ENCODE results near the gene DEPP1.

GRCh38 chr10:44959247-44960087 is 19.1 kb downstream of the DEPP1 start, which contains the start of gene RASSF4:
- no peak for TF ChIP-seq CTCF (conservative IDR thresholded peaks at IDR 0.05; ENCODE audit: low read depth in 2 of 2)
- TF ChIP-seq REST (IDR thresholded peaks at IDR 0.05; ENCODE audit: unreplicated experiment), result no peak
- TF ChIP-seq EZH2 (IDR thresholded peaks at IDR 0.05; ENCODE audit: low read depth, unreplicated experiment), result no peak
- TF ChIP-seq POLR2AphosphoS5 (IDR thresholded peaks at IDR 0.05; ENCODE audit: low read depth), result peak; percentile 91
- TF ChIP-seq JUNB (IDR thresholded peaks at IDR 0.05; ENCODE audit: unreplicated experiment), result no peak
- TF ChIP-seq EZH2phosphoT487 (IDR thresholded peaks at IDR 0.05; ENCODE audit: unreplicated experiment), result no peak
- TF ChIP-seq CREB1 (CRISPR knock-in tag; IDR thresholded peaks at IDR 0.05; ENCODE audit: low read depth), result no peak
- no peak for TF ChIP-seq ZNF331 (CRISPR knock-in tag; IDR thresholded peaks at IDR 0.05; ENCODE audit: low read depth)
- no peak for TF ChIP-seq NANOG (IDR thresholded peaks at IDR 0.05; ENCODE audit: borderline replicate concordance)
- no peak for TF ChIP-seq ETS1 (IDR thresholded peaks at IDR 0.05)
